H9 (cell line): ENCODE measurements around the gene ISG20. TPM values are rescaled to one million over a fixed set of nuclear protein-coding genes. Genes with fewer than 3 reads are reported as not detected.
A peak's percentile ranks its signal among the peaks of the same experiment; 100 is the strongest.

Experiments
- DNase-seq: peaks from one replicate; pipeline ENCODE4 v3.0.0-alpha.2; 2017
- H2AFZ ChIP-seq: one replicate; pipeline ENCODE4 v1.6.1; 2013; ENCODE audit warnings: mild to moderate bottlenecking, low read length, control low read depth, moderate library complexity
- H2AK5ac ChIP-seq: 2 replicates; pipeline ENCODE4 v1.6.1; 2013; ENCODE audit warnings: low read length, control low read depth, mixed read lengths; ENCODE audit not compliant: insufficient read length
- H2BK120ac ChIP-seq: one replicate; pipeline ENCODE4 v1.6.1; 2013; ENCODE audit warnings: low read depth, mild to moderate bottlenecking, low read length, control low read depth, inconsistent platforms; ENCODE audit not compliant: poor library complexity, severe bottlenecking
- H2BK12ac ChIP-seq: 2 replicates; pipeline ENCODE4 v1.6.1; 2013; ENCODE audit warnings: low read length, control low read depth, mixed read lengths, low read depth; ENCODE audit not compliant: insufficient read length
- H2BK15ac ChIP-seq: 2 replicates; pipeline ENCODE4 v1.6.1; 2013; ENCODE audit warnings: low read depth, low read length, control low read depth
- H2BK20ac ChIP-seq: one replicate; pipeline ENCODE4 v1.6.1; 2013; ENCODE audit warnings: low read depth, mild to moderate bottlenecking, low read length, control low read depth, inconsistent platforms; ENCODE audit not compliant: poor library complexity, severe bottlenecking
- H2BK5ac ChIP-seq: 2 replicates; pipeline ENCODE4 v1.6.1; 2013; ENCODE audit warnings: low read length, control low read depth, mixed read lengths; ENCODE audit not compliant: insufficient read length
- H3K14ac ChIP-seq: 2 replicates; pipeline ENCODE4 v1.6.1; 2013; ENCODE audit warnings: low read length, control low read depth; ENCODE audit not compliant: insufficient read depth
- H3K18ac ChIP-seq: 2 replicates; pipeline ENCODE4 v1.6.1; 2013; ENCODE audit warnings: low read depth, mild to moderate bottlenecking, mixed read lengths, low read length, control low read depth; ENCODE audit not compliant: insufficient read length
- H3K23ac ChIP-seq: 2 replicates; pipeline ENCODE4 v1.6.1; 2013; ENCODE audit warnings: low read length, control low read depth, mixed read lengths, low read depth; ENCODE audit not compliant: insufficient read length
- H3K23me2 ChIP-seq: 2 replicates; pipeline ENCODE4 v1.6.1; 2013; ENCODE audit warnings: low read depth, mild to moderate bottlenecking, mixed read lengths, low read length, control low read depth; ENCODE audit not compliant: insufficient read length, poor library complexity, severe bottlenecking
- H3K27ac ChIP-seq: 2 replicates; pipeline ENCODE4 v1.5.1; 2013; ENCODE audit warnings: low read length, control low read depth, mixed read lengths, low read depth; ENCODE audit not compliant: insufficient read length
- H3K27me3 ChIP-seq: 2 replicates; pipeline ENCODE4 v1.6.1; 2013; ENCODE audit warnings: low read length, control low read depth, inconsistent platforms; ENCODE audit not compliant: insufficient read depth
- H3K4ac ChIP-seq: 2 replicates; pipeline ENCODE4 v1.6.1; 2013; ENCODE audit warnings: low read depth, mild to moderate bottlenecking, control low read depth, inconsistent platforms, low read length, moderate library complexity
- H3K4me1 ChIP-seq: 2 replicates; pipeline ENCODE4 v1.6.1; 2013; ENCODE audit warnings: low read length, control low read depth, inconsistent platforms; ENCODE audit not compliant: insufficient read depth
- H3K4me2 ChIP-seq: 2 replicates; pipeline ENCODE4 v1.6.1; 2013; ENCODE audit warnings: low read length, control low read depth, mixed read lengths; ENCODE audit not compliant: insufficient read length, insufficient read depth
- H3K56ac ChIP-seq: 2 replicates; pipeline ENCODE4 v1.6.1; 2013; ENCODE audit warnings: low read depth, mild to moderate bottlenecking, mixed read lengths, low read length, control low read depth; ENCODE audit not compliant: insufficient read length
- H3K79me1 ChIP-seq: 2 replicates; pipeline ENCODE4 v1.6.1; 2013; ENCODE audit warnings: low read depth, mild to moderate bottlenecking, moderate library complexity, low read length, control low read depth, inconsistent platforms; ENCODE audit not compliant: insufficient read depth, poor library complexity, severe bottlenecking
- H3K79me2 ChIP-seq: 2 replicates; pipeline ENCODE4 v1.6.1; 2013; ENCODE audit warnings: low read length, control low read depth, inconsistent platforms; ENCODE audit not compliant: insufficient read depth
- H3K9ac ChIP-seq: 2 replicates; pipeline ENCODE4 v1.6.1; 2013; ENCODE audit warnings: low read length, control low read depth, mixed read lengths; ENCODE audit not compliant: insufficient read length; ENCODE audit errors: extremely low read depth
- H3K9me3 ChIP-seq: one replicate; pipeline ENCODE4 v1.6.1; 2013; ENCODE audit warnings: low read depth, low read length, inconsistent platforms; ENCODE audit not compliant: control insufficient read depth
- H3T11ph ChIP-seq: one replicate; pipeline ENCODE4 v1.6.1; 2013; ENCODE audit warnings: mild to moderate bottlenecking, low read length, control low read depth, inconsistent platforms
- H4K20me1 ChIP-seq: one replicate; pipeline ENCODE4 v1.6.1; 2013; ENCODE audit not compliant: control insufficient read depth, insufficient read length, insufficient read depth
- H4K5ac ChIP-seq: 2 replicates; pipeline ENCODE4 v1.6.1; 2013; ENCODE audit warnings: low read depth, mild to moderate bottlenecking, mixed read lengths, low read length, control low read depth; ENCODE audit not compliant: insufficient read length
- H4K8ac ChIP-seq: replicated peaks from 2 replicates; pipeline ENCODE4 v1.6.1; 2013; ENCODE audit warnings: low read length, control low read depth, mixed read lengths, low read depth; ENCODE audit not compliant: insufficient read length
- H4K91ac ChIP-seq: 2 replicates; pipeline ENCODE4 v1.6.1; 2013; ENCODE audit warnings: low read depth, mild to moderate bottlenecking, moderate library complexity, mixed read lengths, low read length, control low read depth; ENCODE audit not compliant: insufficient read length
- H3K27ac Mint-ChIP-seq, 3 experiments: 2 replicates in 2 of 3; 3 replicates in 1 of 3; pipeline ENCODE4 v1.8.0; 2020 to 2021; ENCODE audit warnings: mixed read lengths in 3 of 3, mild to moderate bottlenecking in 1 of 3, moderate library complexity in 1 of 3
- H3K27me3 Mint-ChIP-seq: 2 replicates; pipeline ENCODE4 v1.8.0; 2021; ENCODE audit warnings: low read depth, mild to moderate bottlenecking, moderate library complexity, mixed read lengths
- H3K36me3 Mint-ChIP-seq, 3 experiments: 2 replicates in 2 of 3; 3 replicates in 1 of 3; pipeline ENCODE4 v1.8.0; 2020 to 2021; ENCODE audit warnings: low read depth in 3 of 3, mixed read lengths in 3 of 3; ENCODE audit not compliant: insufficient read depth in 1 of 3
- H3K4me1 Mint-ChIP-seq, 2 experiments: 2 replicates each; pipeline ENCODE4 v1.8.0; 2020; ENCODE audit warnings: mixed read lengths in 2 of 2
- H3K4me3 Mint-ChIP-seq, 2 experiments: 2 replicates in 1 of 2; 3 replicates in 1 of 2; pipeline ENCODE4 v1.8.0; 2020 to 2021; ENCODE audit warnings: mild to moderate bottlenecking in 2 of 2, mixed read lengths in 2 of 2, moderate library complexity in 1 of 2
- H3K9me3 Mint-ChIP-seq, 2 experiments: 2 replicates in 1 of 2; 3 replicates in 1 of 2; pipeline ENCODE4 v1.8.0; 2020; ENCODE audit warnings: mild to moderate bottlenecking in 2 of 2, mixed read lengths in 2 of 2, moderate library complexity in 1 of 2
- CTCF ChIP-seq: fragments of 200-600 bp; sonication (generic); conservative IDR thresholded peaks from 3 replicates; pipeline ENCODE4 v1.8.0; 2021; ENCODE audit warnings: antibody characterized with exemption, mild to moderate bottlenecking
- WGBS: extraction: QIAGEN DNeasy Blood & Tissue Kit; methylation state at CpG from one replicate; pipeline ENCODE4 v1.1.7; 2013; ENCODE audit warnings: missing lambda C conversion rate, low lambda C conversion rate, mixed read lengths; ENCODE audit not compliant: insufficient read length; ENCODE audit errors: extremely low coverage; 5-methylcytosine and 5-hydroxymethylcytosine counted together
- total RNA-seq: library from RNA; stranded (reverse); gene quantifications from 2 replicates; pipeline ENCODE4 v1.2.1, GENCODE V29; 2021

ISG20 gene
- total RNA-seq, 1 experiment from 2014 or later: 7.4 TPM

GRCh38 chr15:88627463-88627862 lies 11.4 kb upstream of the ISG20 start:
- Histone ChIP-seq H4K91ac (no peak overlapping the region), H3K27ac (no peak overlapping the region), H2BK15ac (no peak overlapping the region), H3T11ph (no peak overlapping the region), H3K4ac (no peak overlapping the region), H4K8ac (no peak overlapping the region), H3K9ac (no peak overlapping the region), H2AFZ (no peak overlapping the region), H4K5ac (no peak overlapping the region), H3K27me3 (no peaks in the 10 kb centered on the region), H2BK120ac (no peak overlapping the region), H3K4me1 (peaks cover 11% of the 10 kb centered on the region; the same call in 1 of the 2 replicates), H3K79me1 (peaks cover 8% of the 10 kb centered on the region), H2BK5ac (no peak overlapping the region), H3K23me2 (peaks cover 2% of the 10 kb centered on the region), H3K14ac (no peak overlapping the region), H2BK12ac (no peak overlapping the region), H3K9me3 (no peaks in the 10 kb centered on the region), H2AK5ac (no peak overlapping the region), H3K56ac (no peak overlapping the region), H3K79me2 (peaks cover 48% of the 10 kb centered on the region), H2BK20ac (no peak overlapping the region), H4K20me1 (peaks cover 5% of the 10 kb centered on the region), H3K23ac (no peak overlapping the region), H3K18ac (no peak overlapping the region), H3K4me2 (no peak overlapping the region)
- no peak for TF ChIP-seq CTCF
- Mint-ChIP-seq H3K27me3 (no peaks in the 10 kb centered on the region; the same call in 1 of the 2 replicates), H3K4me3 (no peak overlapping the region), H3K36me3 (peaks cover 44 to 92% (median 88%) of the 10 kb centered on the region in 3 experiments; a peak in 6 of 7 replicates), H3K4me1 (peaks cover 32 to 40% of the 10 kb centered on the region in 2 experiments), H3K27ac (peak overlapping the region in 1 of 3 experiments; percentile 23; a peak in 1 of 7 replicates), H3K9me3 (no peaks in the 10 kb centered on the region)
- no peak for DNase-seq
- no CpG with 5 or more reads among the region's 1 CpG for WGBS
